ENCODE results near the gene PSMB11. TPM values are rescaled to one million over a fixed set of nuclear protein-coding genes. Genes with fewer than 3 reads are reported as not detected.

The PSMB11 gene
- not detected for polyA plus RNA-seq

GRCh38 chr14:23042162-23042965 is at the start of gene PSMB11:
PSMB11 (plus strand) TSS chr14:23042212; CDS start chr14:23042226, 14 bp downstream.
- Histone ChIP-seq H3K4me1 (ENCODE audit: control insufficient read depth in 2 of 2, insufficient read depth in 2 of 2, low read length in 1 of 2) (no peaks in the 10 kb centered on the region), H3K27me3 (ENCODE audit: control insufficient read depth in 1 of 2, insufficient read depth in 2 of 2, low read length in 2 of 2) (no peaks in the 10 kb centered on the region), H3K9me3 (ENCODE audit: control insufficient read depth in 2 of 2, insufficient read depth in 1 of 2, low read depth in 1 of 2, low read length in 1 of 2) (no peaks in the 10 kb centered on the region), H3K27ac (ENCODE audit: low read depth in 2 of 2, low read length in 1 of 2) (no peak within 1 kb of the TSS), H3K4me3 (ENCODE audit: low read depth in 1 of 2, low read length in 2 of 2) (no peak within 1 kb of the TSS), H3K36me3 (ENCODE audit: control insufficient read depth in 2 of 2, insufficient read depth in 2 of 2, low read length in 1 of 2) (no peaks in the 10 kb centered on the region)
- 94% methylated on average over 36 of the region's 36 CpGs for WGBS, 2 donors

GRCh38 chr14:22993517-22993916 is 48.5 kb upstream of the PSMB11 start:
- H3K4me3 ChIP-seq (ENCODE audit: low read depth in 1 of 2, low read length in 2 of 2), result no peak overlapping the region
- no peak overlapping the region for H3K27ac ChIP-seq (ENCODE audit: low read depth in 2 of 2, low read length in 1 of 2)
- H3K36me3 ChIP-seq (ENCODE audit: control insufficient read depth in 2 of 2, insufficient read depth in 2 of 2, low read length in 1 of 2), result no peaks in the 10 kb centered on the region
- no peaks in the 10 kb centered on the region for H3K4me1 ChIP-seq (ENCODE audit: control insufficient read depth in 2 of 2, insufficient read depth in 2 of 2, low read length in 1 of 2)
- no peaks in the 10 kb centered on the region for H3K27me3 ChIP-seq (ENCODE audit: control insufficient read depth in 1 of 2, insufficient read depth in 2 of 2, low read length in 2 of 2)
- no peaks in the 10 kb centered on the region for H3K9me3 ChIP-seq (ENCODE audit: control insufficient read depth in 2 of 2, insufficient read depth in 1 of 2, low read depth in 1 of 2, low read length in 1 of 2)

GRCh38 chr14:22994762-22995275 is 47.2 kb upstream of the PSMB11 start:
- Histone ChIP-seq H3K9me3 (ENCODE audit: control insufficient read depth in 2 of 2, insufficient read depth in 1 of 2, low read depth in 1 of 2, low read length in 1 of 2) (no peaks in the 10 kb centered on the region), H3K27ac (ENCODE audit: low read depth in 2 of 2, low read length in 1 of 2) (no peak overlapping the region), H3K4me3 (ENCODE audit: low read depth in 1 of 2, low read length in 2 of 2) (no peak overlapping the region), H3K4me1 (ENCODE audit: control insufficient read depth in 2 of 2, insufficient read depth in 2 of 2, low read length in 1 of 2) (no peaks in the 10 kb centered on the region), H3K27me3 (ENCODE audit: control insufficient read depth in 1 of 2, insufficient read depth in 2 of 2, low read length in 2 of 2) (no peaks in the 10 kb centered on the region), H3K36me3 (ENCODE audit: control insufficient read depth in 2 of 2, insufficient read depth in 2 of 2, low read length in 1 of 2) (no peaks in the 10 kb centered on the region)
- WGBS, 2 donors, result 6 to 20% methylated on average over 4 of the region's 4 CpGs

GRCh38 chr14:22995889-22996625 is 46.0 kb upstream of the PSMB11 start:
- Histone ChIP-seq H3K4me3 (ENCODE audit: low read depth in 1 of 2, low read length in 2 of 2) (no peak overlapping the region), H3K27ac (ENCODE audit: low read depth in 2 of 2, low read length in 1 of 2) (no peak overlapping the region), H3K27me3 (ENCODE audit: control insufficient read depth in 1 of 2, insufficient read depth in 2 of 2, low read length in 2 of 2) (no peaks in the 10 kb centered on the region), H3K9me3 (ENCODE audit: control insufficient read depth in 2 of 2, insufficient read depth in 1 of 2, low read depth in 1 of 2, low read length in 1 of 2) (no peaks in the 10 kb centered on the region), H3K36me3 (ENCODE audit: control insufficient read depth in 2 of 2, insufficient read depth in 2 of 2, low read length in 1 of 2) (no peaks in the 10 kb centered on the region), H3K4me1 (ENCODE audit: control insufficient read depth in 2 of 2, insufficient read depth in 2 of 2, low read length in 1 of 2) (no peaks in the 10 kb centered on the region)
- 89% methylated on average over 9 of the region's 9 CpGs for WGBS, 2 donors

- Histone ChIP-seq H3K4me1 (ENCODE audit: control insufficient read depth in 2 of 2, insufficient read depth in 2 of 2, low read length in 1 of 2) (no peaks in the 10 kb centered on the region), H3K27ac (ENCODE audit: low read depth in 2 of 2, low read length in 1 of 2) (no peak overlapping the region), H3K9me3 (ENCODE audit: control insufficient read depth in 2 of 2, insufficient read depth in 1 of 2, low read depth in 1 of 2, low read length in 1 of 2) (no peaks in the 10 kb centered on the region), H3K4me3 (ENCODE audit: low read depth in 1 of 2, low read length in 2 of 2) (no peak overlapping the region), H3K27me3 (ENCODE audit: control insufficient read depth in 1 of 2, insufficient read depth in 2 of 2, low read length in 2 of 2) (no peaks in the 10 kb centered on the region), H3K36me3 (ENCODE audit: control insufficient read depth in 2 of 2, insufficient read depth in 2 of 2, low read length in 1 of 2) (no peaks in the 10 kb centered on the region)
- WGBS, 2 donors, result 79% methylated on average over 10 to 11 of the region's 11 CpGs
These were observed 45.0 kb upstream of the PSMB11 start for GRCh38 chr14:22996768-22997654.

GRCh38 chr14:22997676-22998323 is 44.2 kb upstream of the PSMB11 start:
- H3K9me3 ChIP-seq (ENCODE audit: control insufficient read depth in 2 of 2, insufficient read depth in 1 of 2, low read depth in 1 of 2, low read length in 1 of 2), result no peaks in the 10 kb centered on the region
- WGBS, 2 donors, result 85 to 87% methylated on average over 9 of the region's 9 CpGs
- H3K27ac ChIP-seq (ENCODE audit: low read depth in 2 of 2, low read length in 1 of 2), result no peak overlapping the region
- H3K27me3 ChIP-seq (ENCODE audit: control insufficient read depth in 1 of 2, insufficient read depth in 2 of 2, low read length in 2 of 2), result no peaks in the 10 kb centered on the region
- H3K4me1 ChIP-seq (ENCODE audit: control insufficient read depth in 2 of 2, insufficient read depth in 2 of 2, low read length in 1 of 2), result no peaks in the 10 kb centered on the region
- no peak overlapping the region for H3K4me3 ChIP-seq (ENCODE audit: low read depth in 1 of 2, low read length in 2 of 2)
- no peaks in the 10 kb centered on the region for H3K36me3 ChIP-seq (ENCODE audit: control insufficient read depth in 2 of 2, insufficient read depth in 2 of 2, low read length in 1 of 2)

- no peaks in the 10 kb centered on the region for H3K36me3 ChIP-seq (ENCODE audit: control insufficient read depth in 2 of 2, insufficient read depth in 2 of 2, low read length in 1 of 2)
- WGBS, 2 donors, result 85 to 90% methylated on average over 15 to 16 of the region's 16 CpGs
- H3K4me1 ChIP-seq (ENCODE audit: control insufficient read depth in 2 of 2, insufficient read depth in 2 of 2, low read length in 1 of 2), result no peaks in the 10 kb centered on the region
- H3K27me3 ChIP-seq (ENCODE audit: control insufficient read depth in 1 of 2, insufficient read depth in 2 of 2, low read length in 2 of 2), result no peaks in the 10 kb centered on the region
- no peak overlapping the region for H3K27ac ChIP-seq (ENCODE audit: low read depth in 2 of 2, low read length in 1 of 2)
- H3K4me3 ChIP-seq (ENCODE audit: low read depth in 1 of 2, low read length in 2 of 2), result no peak overlapping the region
- H3K9me3 ChIP-seq (ENCODE audit: control insufficient read depth in 2 of 2, insufficient read depth in 1 of 2, low read depth in 1 of 2, low read length in 1 of 2), result no peaks in the 10 kb centered on the region
These were observed 43.5 kb upstream of the PSMB11 start for GRCh38 chr14:22998329-22999012.

GRCh38 chr14:23000860-23001259 is 41.2 kb upstream of the PSMB11 start:
- no peaks in the 10 kb centered on the region for H3K27me3 ChIP-seq (ENCODE audit: control insufficient read depth in 1 of 2, insufficient read depth in 2 of 2, low read length in 2 of 2)
- WGBS, 2 donors, result 97% methylated on average over 2 of the region's 2 CpGs
- no peak overlapping the region for H3K27ac ChIP-seq (ENCODE audit: low read depth in 2 of 2, low read length in 1 of 2)
- no peaks in the 10 kb centered on the region for H3K36me3 ChIP-seq (ENCODE audit: control insufficient read depth in 2 of 2, insufficient read depth in 2 of 2, low read length in 1 of 2)
- no peaks in the 10 kb centered on the region for H3K9me3 ChIP-seq (ENCODE audit: control insufficient read depth in 2 of 2, insufficient read depth in 1 of 2, low read depth in 1 of 2, low read length in 1 of 2)
- H3K4me3 ChIP-seq (ENCODE audit: low read depth in 1 of 2, low read length in 2 of 2), result no peak overlapping the region
- no peaks in the 10 kb centered on the region for H3K4me1 ChIP-seq (ENCODE audit: control insufficient read depth in 2 of 2, insufficient read depth in 2 of 2, low read length in 1 of 2)

All from esophagus (tissue), 2 donors.